GM13977 (cell line): Measurements from ENCODE around the gene GPRC5D.

ENCODE experiments used
- DNase-seq: peaks from one replicate; pipeline ENCODE4 v3.0.0; 2012; ENCODE audit warnings: low spot score
- CTCF ChIP-seq: IDR thresholded peaks from 2 replicates; pipeline ENCODE4 v1.5.1; 2012; ENCODE audit warnings: mild to moderate bottlenecking, control low read depth; ENCODE audit not compliant: insufficient read depth; ENCODE audit errors: extremely low read depth, missing control alignments
- in situ Hi-C: fragments of 300-500 bp; cut with MboI; formaldehyde crosslinking; loops from one replicate; pipeline ENCODE4 v1.12.0; 2022; ENCODE audit warnings: low sequenced_read_pairs, low pct_unique_long_range_greater_than_20kb, mixed read lengths, inconsistent platforms; ENCODE audit not compliant: unreplicated experiment

The GPRC5D gene

GRCh38 chr12:12899530-12900380, 52.2 kb downstream of the GPRC5D start:
- DNase-seq: peak; percentile 53
- TF ChIP-seq CTCF: no peak
- in situ Hi-C loops: no loop called here

- in situ Hi-C loops: no loop called here
- DNase-seq: no peak
- no peak for TF ChIP-seq CTCF
Observed at GRCh38 chr12:12898911-12899511, 53.0 kb downstream of the GPRC5D start.

GRCh38 chr12:12898136-12898717, 53.7 kb downstream of the GPRC5D start:
- in situ Hi-C loops: no loop called here
- no peak for TF ChIP-seq CTCF
- no peak for DNase-seq

- TF ChIP-seq CTCF: no peak
- DNase-seq: no peak
- in situ Hi-C loops: no loop called here
Observed at GRCh38 chr12:12897302-12897701, 54.7 kb downstream of the GPRC5D start.

- TF ChIP-seq CTCF: no peak
- DNase-seq: no peak
- in situ Hi-C loops: no loop called here
Observed at GRCh38 chr12:12896260-12896659, 55.7 kb downstream of the GPRC5D start.

GRCh38 chr12:12893438-12893837, 58.5 kb downstream of the GPRC5D start:
- TF ChIP-seq CTCF: no peak

More at GRCh38 chr12:12893438-12893837, 58.5 kb downstream of the GPRC5D start:
- in situ Hi-C loops: no loop called here
- no peak for DNase-seq
